ENCODE measurements around the gene MESD. TPM values are rescaled to one million over a fixed set of nuclear protein-coding genes. Genes with fewer than 3 reads are reported as not detected.

MESD gene
- total and polyA plus RNA-seq, 2 donors from 2014 or later = 23.3 to 30.9 TPM

GRCh38 chr15:81007428-81008064 is 17.9 kb upstream of the MESD start:
- H3K4me3 ChIP-seq (ENCODE audit: low read length in 3 of 3) = no peak overlapping the region
- H3K9me3 ChIP-seq (ENCODE audit: control insufficient read depth in 2 of 3, insufficient read depth in 1 of 3, low read length in 3 of 3) = no peaks in the 10 kb centered on the region
- no peak overlapping the region for H3K27ac ChIP-seq (ENCODE audit: low read depth in 2 of 2, low read length in 2 of 2)
- DNase-seq (no peak), FAIRE-seq (no peak)
- intact Hi-C loops (cut with DNase I) = no loop called here
- no peak for TF ChIP-seq CTCF (IDR thresholded peaks at IDR 0.05; ENCODE audit: borderline replicate concordance, extremely low read depth, insufficient read depth)
- H3K27me3 ChIP-seq (ENCODE audit: control insufficient read depth, insufficient read depth, low read length) = no peaks in the 10 kb centered on the region
- peaks cover 0 to 8% (median 4%) of the 10 kb centered on the region in 3 donors for H3K4me1 ChIP-seq (ENCODE audit: control insufficient read depth in 2 of 3, insufficient read depth in 2 of 3, low read depth in 1 of 3, low read length in 3 of 3)
- no peak overlapping the region for H3K9ac ChIP-seq (ENCODE audit: low read length in 3 of 3)
- peaks cover 0 to 2% (median 0%) of the 10 kb centered on the region in 3 donors for H3K36me3 ChIP-seq (ENCODE audit: control insufficient read depth in 2 of 3, insufficient read depth in 3 of 3, low read length in 3 of 3)

- Histone ChIP-seq H3K27me3 (ENCODE audit: control insufficient read depth, insufficient read depth, low read length) (no peaks in the 10 kb centered on the region), H3K4me1 (ENCODE audit: control insufficient read depth in 2 of 3, insufficient read depth in 2 of 3, low read depth in 1 of 3, low read length in 3 of 3) (peaks cover 0 to 12% (median 4%) of the 10 kb centered on the region in 3 donors), H3K4me3 (ENCODE audit: low read length in 3 of 3) (no peak overlapping the region), H3K9me3 (ENCODE audit: control insufficient read depth in 2 of 3, insufficient read depth in 1 of 3, low read length in 3 of 3) (no peaks in the 10 kb centered on the region), H3K27ac (ENCODE audit: low read depth in 2 of 2, low read length in 2 of 2) (no peak overlapping the region), H3K36me3 (ENCODE audit: control insufficient read depth in 2 of 3, insufficient read depth in 3 of 3, low read length in 3 of 3) (peaks cover 0 to 2% (median 0%) of the 10 kb centered on the region in 3 donors), H3K9ac (ENCODE audit: low read length in 3 of 3) (no peak overlapping the region)
- TF ChIP-seq CTCF (IDR thresholded peaks at IDR 0.05; ENCODE audit: borderline replicate concordance, extremely low read depth, insufficient read depth) = no peak
- FAIRE-seq = no peak
- intact Hi-C loops (cut with DNase I) = no loop called here
- no peak for DNase-seq
These were observed 16.5 kb upstream of the MESD start for GRCh38 chr15:81006124-81006523.

GRCh38 chr15:81003097-81003350 is 13.4 kb upstream of the MESD start:
- H3K9me3 ChIP-seq (ENCODE audit: control insufficient read depth in 2 of 3, insufficient read depth in 1 of 3, low read length in 3 of 3) = no peaks in the 10 kb centered on the region
- FAIRE-seq (no peak), DNase-seq (peak in 2 of 5 donors; percentile 46 to 73)
- peaks cover 0 to 2% (median 0%) of the 10 kb centered on the region in 3 donors for H3K36me3 ChIP-seq (ENCODE audit: control insufficient read depth in 2 of 3, insufficient read depth in 3 of 3, low read length in 3 of 3)
- peaks cover 0 to 17% (median 4%) of the 10 kb centered on the region in 3 donors for H3K4me1 ChIP-seq (ENCODE audit: control insufficient read depth in 2 of 3, insufficient read depth in 2 of 3, low read depth in 1 of 3, low read length in 3 of 3)
- no peak for TF ChIP-seq CTCF (IDR thresholded peaks at IDR 0.05; ENCODE audit: borderline replicate concordance, extremely low read depth, insufficient read depth)
- H3K4me3 ChIP-seq (ENCODE audit: low read length in 3 of 3) = peak overlapping the region in 2 of 3 donors; percentile 45 to 83
- no peak overlapping the region for H3K9ac ChIP-seq (ENCODE audit: low read length in 3 of 3)
- no peaks in the 10 kb centered on the region for H3K27me3 ChIP-seq (ENCODE audit: control insufficient read depth, insufficient read depth, low read length)
- intact Hi-C loops (cut with DNase I) = no loop called here
- no peak overlapping the region for H3K27ac ChIP-seq (ENCODE audit: low read depth in 2 of 2, low read length in 2 of 2)
